ENCODE data around the gene ABHD3. TPM values are rescaled to one million over a fixed set of nuclear protein-coding genes. Genes with fewer than 3 reads are reported as not detected.
A peak's percentile ranks its signal among the peaks of the same experiment; 100 is the strongest.
"Not testable (repeated sequence)": the region's sequence is repeated elsewhere in the genome, so short reads cannot be mapped to it uniquely, and the experiment has no call there.

ABHD3 gene
- total RNA-seq, 2 experiments from 2014 or later = 47.9 to 62.6 TPM

GRCh38 chr18:21735452-21736015 is 31.0 kb upstream of the ABHD3 start:
- no peak overlapping the region for H3K4me3 Mint-ChIP-seq
- peaks cover 9% of the 10 kb centered on the region for H3K9me3 Mint-ChIP-seq (ENCODE audit: low read depth)
- ATAC-seq (no peak), DNase-seq (peak; percentile 59)
- peak overlapping the region; percentile 65 for H3K27ac Mint-ChIP-seq
- peaks cover 21% of the 10 kb centered on the region for H3K4me1 Mint-ChIP-seq
- CTCF ChIA-PET = no interaction called here
- H3K27me3 Mint-ChIP-seq = no peaks in the 10 kb centered on the region
- peaks cover 20% of the 10 kb centered on the region for H3K36me3 Mint-ChIP-seq

GRCh38 chr18:21733011-21733410 is 28.4 kb upstream of the ABHD3 start:
- DNase-seq (no peak), ATAC-seq (no peak)
- H3K9me3 Mint-ChIP-seq (ENCODE audit: low read depth) = peaks cover 9% of the 10 kb centered on the region
- H3K36me3 Mint-ChIP-seq = peaks cover 22% of the 10 kb centered on the region
- no peak overlapping the region for H3K27ac Mint-ChIP-seq
- peaks cover 7% of the 10 kb centered on the region for H3K4me1 Mint-ChIP-seq
- no peak overlapping the region for H3K4me3 Mint-ChIP-seq
- H3K27me3 Mint-ChIP-seq = no peaks in the 10 kb centered on the region
- CTCF ChIA-PET = no interaction called here

DNA sequence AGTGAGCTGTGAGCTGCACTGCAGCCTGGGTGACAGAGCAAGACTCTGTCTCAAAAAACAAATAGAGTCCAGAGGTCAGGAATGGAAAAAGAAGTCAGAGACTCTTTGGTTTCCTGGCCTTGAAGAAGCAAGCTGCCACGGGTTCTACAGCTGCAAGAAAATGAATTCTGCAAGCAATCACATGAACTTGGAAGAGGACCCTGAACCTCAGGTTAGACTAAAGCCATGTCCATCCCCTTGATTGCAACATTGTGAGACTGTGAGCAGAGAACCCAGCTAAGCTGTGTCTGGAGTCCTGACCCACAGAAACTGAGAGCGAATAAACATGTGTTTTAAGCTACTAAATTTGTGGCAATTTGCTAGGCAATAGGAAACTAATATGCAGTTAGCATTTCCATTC is 23.1 kb upstream of the ABHD3 start:
- ATAC-seq (no peak), DNase-seq (no peak)
- H3K4me1 Mint-ChIP-seq = peaks cover 5% of the 10 kb centered on the region
- no peaks in the 10 kb centered on the region for H3K27me3 Mint-ChIP-seq
- H3K27ac Mint-ChIP-seq = no peak overlapping the region
- no peaks in the 10 kb centered on the region for H3K9me3 Mint-ChIP-seq (ENCODE audit: low read depth)
- no peak overlapping the region for H3K4me3 Mint-ChIP-seq
- peaks cover 4% of the 10 kb centered on the region for H3K36me3 Mint-ChIP-seq
- CTCF ChIA-PET = no interaction called here

DNA sequence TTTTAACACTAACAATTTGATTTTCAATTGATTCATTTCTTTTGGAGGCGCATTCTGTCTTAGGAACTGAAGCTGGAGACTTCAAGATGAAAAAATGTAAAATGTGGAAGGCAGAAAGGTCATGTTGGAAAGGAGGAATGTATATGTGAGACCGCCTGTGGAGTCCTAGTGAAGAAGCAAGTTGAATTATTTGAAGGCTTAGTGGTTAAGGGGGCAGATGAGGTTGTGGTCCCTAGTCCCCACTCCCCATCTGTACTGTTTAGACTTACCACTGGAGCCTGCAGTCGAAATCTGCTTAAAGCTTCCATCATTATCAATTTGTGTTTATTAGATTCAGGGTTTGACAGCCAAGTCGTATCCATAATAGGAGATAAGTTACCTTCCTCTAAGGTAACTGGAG is 20.6 kb upstream of the ABHD3 start:
- H3K4me3 Mint-ChIP-seq = no peak overlapping the region
- no peaks in the 10 kb centered on the region for H3K9me3 Mint-ChIP-seq (ENCODE audit: low read depth)
- H3K4me1 Mint-ChIP-seq = peaks cover 5% of the 10 kb centered on the region
- H3K27me3 Mint-ChIP-seq = no peaks in the 10 kb centered on the region
- ATAC-seq = no peak
- no peak overlapping the region for H3K27ac Mint-ChIP-seq
- peaks cover 5% of the 10 kb centered on the region for H3K36me3 Mint-ChIP-seq
- CTCF ChIA-PET = no interaction called here
- DNase-seq = no peak

DNA sequence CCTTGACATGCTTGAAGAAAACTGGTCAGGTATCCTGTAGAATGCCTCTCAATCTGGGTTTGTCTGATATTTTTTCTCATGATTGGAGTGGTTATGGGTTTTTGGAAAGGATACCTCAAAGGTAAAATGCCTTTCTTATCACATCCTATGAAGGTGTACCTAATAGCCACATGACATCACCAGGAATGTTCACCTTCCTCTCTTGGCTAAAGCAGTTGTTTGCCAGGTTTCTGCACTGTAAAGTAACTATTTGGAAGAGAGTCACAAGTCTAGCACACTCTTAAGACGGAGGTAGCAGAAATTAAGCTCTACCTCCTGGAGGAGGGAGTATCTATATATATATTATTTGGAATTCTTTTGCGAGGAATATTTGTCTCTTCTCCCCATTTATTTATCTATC is 18.1 kb upstream of the ABHD3 start:
- no peak for DNase-seq
- Mint-ChIP-seq H3K27ac (no peak overlapping the region), H3K27me3 (no peaks in the 10 kb centered on the region), H3K36me3 (peaks cover 3% of the 10 kb centered on the region), H3K4me1 (peaks cover 5% of the 10 kb centered on the region), H3K4me3 (no peak overlapping the region), H3K9me3 (ENCODE audit: low read depth) (no peaks in the 10 kb centered on the region)
- CTCF ChIA-PET = no interaction called here
- ATAC-seq = no peak

DNA sequence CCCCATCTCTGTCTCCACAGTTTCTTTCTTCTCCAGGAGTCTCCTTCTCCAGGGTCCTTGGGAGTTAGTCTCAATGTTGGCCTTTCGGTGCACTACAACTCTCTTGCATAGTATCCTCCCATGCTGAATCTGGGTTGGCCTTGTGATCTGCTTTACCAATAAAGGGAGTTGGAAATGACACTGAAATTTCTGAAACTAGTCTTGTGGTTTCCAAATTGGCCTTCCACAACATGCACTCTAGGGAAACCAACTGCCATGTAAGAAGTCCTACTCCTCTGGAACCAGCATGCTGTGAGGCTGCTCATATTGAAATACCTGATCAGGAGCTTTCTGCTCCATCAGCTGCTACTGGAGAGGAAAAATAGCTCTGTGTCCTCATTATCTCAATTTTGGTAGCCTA is 9.9 kb upstream of the ABHD3 start:
- ATAC-seq = peak; percentile 27
- peaks cover 5% of the 10 kb centered on the region for H3K27me3 Mint-ChIP-seq
- H3K4me3 Mint-ChIP-seq = no peak overlapping the region
- H3K4me1 Mint-ChIP-seq = peaks cover 13% of the 10 kb centered on the region
- no peak for DNase-seq
- H3K9me3 Mint-ChIP-seq (ENCODE audit: low read depth) = peaks cover 2% of the 10 kb centered on the region
- CTCF ChIA-PET = no interaction called here
- no peak overlapping the region for H3K27ac Mint-ChIP-seq
- peaks cover 12% of the 10 kb centered on the region for H3K36me3 Mint-ChIP-seq

- H3K27me3 Mint-ChIP-seq = not testable (repeated sequence)
- CTCF ChIA-PET = interaction anchor here (0.6 to 2.5 kb wide), 2 partner anchors 94 to 106 kb away, joined by 3 to 7 read pairs; partner anchors contain the start of gene ESCO1
These were observed 2.6 kb upstream of the ABHD3 start for GRCh38 chr18:21707130-21707529.

GRCh38 chr18:21706386-21706865 is 1.9 kb upstream of the ABHD3 start:
- H3K4me3 Mint-ChIP-seq = no peak overlapping the region
- DNase-seq (no peak), ATAC-seq (no peak)
- H3K27ac Mint-ChIP-seq = no peak overlapping the region
- H3K36me3 Mint-ChIP-seq = peaks cover 21% of the 10 kb centered on the region
- no peaks in the 10 kb centered on the region for H3K27me3 Mint-ChIP-seq
- no peaks in the 10 kb centered on the region for H3K9me3 Mint-ChIP-seq (ENCODE audit: low read depth)
- H3K4me1 Mint-ChIP-seq = peaks cover 27% of the 10 kb centered on the region
- CTCF ChIA-PET = no interaction called here

More at GRCh38 chr18:21707130-21707529, 2.6 kb upstream of the ABHD3 start:
- not testable (repeated sequence) for ATAC-seq; H3K9me3 Mint-ChIP-seq (ENCODE audit: low read depth); DNase-seq; H3K27ac Mint-ChIP-seq; H3K4me3 Mint-ChIP-seq
- Mint-ChIP-seq H3K36me3 (peaks cover 18% of the 10 kb centered on the region), H3K4me1 (peaks cover 25% of the 10 kb centered on the region)

GRCh38 chr18:21703241-21703820 is 1.2 kb downstream of the ABHD3 start:
- CTCF ChIA-PET = interaction anchor here (1.0 to 2.7 kb wide), 7 partner anchors 21 to 118 kb away, joined by 3 to 17 read pairs (median 4); partner anchors contain the start of genes ESCO1 and SNRPD1
- Mint-ChIP-seq H3K4me3 (peak overlapping the region; percentile 97), H3K4me1 (peaks cover 30% of the 10 kb centered on the region), H3K9me3 (ENCODE audit: low read depth) (no peaks in the 10 kb centered on the region), H3K36me3 (peaks cover 34% of the 10 kb centered on the region), H3K27me3 (no peaks in the 10 kb centered on the region), H3K27ac (peak overlapping the region; percentile 95)
- ATAC-seq (no peak), DNase-seq (peak; percentile 53)

- Mint-ChIP-seq H3K36me3 (peaks cover 40% of the 10 kb centered on the region), H3K27me3 (no peaks in the 10 kb centered on the region), H3K4me3 (peak overlapping the region; percentile 97), H3K4me1 (peaks cover 32% of the 10 kb centered on the region), H3K27ac (peak overlapping the region; percentile 95), H3K9me3 (ENCODE audit: low read depth) (no peaks in the 10 kb centered on the region)
- CTCF ChIA-PET = interaction anchor here (1.0 to 2.7 kb wide), 2 partner anchors 22 to 102 kb away, joined by 4 to 17 read pairs; partner anchors contain the start of gene ESCO1
- DNase-seq = no peak
- ATAC-seq = no peak
These were observed 2.0 kb downstream of the ABHD3 start for GRCh38 chr18:21702602-21703001.

DNA sequence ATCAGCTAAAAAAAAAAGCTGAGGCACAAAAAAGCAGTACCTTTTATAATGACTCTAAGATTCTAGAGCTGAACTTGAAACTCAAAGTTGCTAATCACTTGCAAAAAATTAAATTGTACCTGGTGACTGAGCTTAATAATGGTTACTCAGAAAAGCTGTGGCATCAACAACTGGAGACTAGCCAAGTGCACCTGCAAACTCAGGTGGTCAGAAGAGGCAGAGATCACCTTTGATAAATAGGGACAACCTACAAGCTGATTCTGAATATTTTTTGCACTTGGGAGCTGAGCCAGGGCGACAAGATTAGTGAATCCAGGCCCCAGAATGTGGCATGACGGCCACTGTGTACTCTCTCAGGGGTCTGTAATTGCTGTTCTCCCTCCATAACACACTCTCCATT is 3.0 kb downstream of the ABHD3 start:
- ATAC-seq (no peak), DNase-seq (no peak)
- Mint-ChIP-seq H3K9me3 (ENCODE audit: low read depth) (no peaks in the 10 kb centered on the region), H3K27ac (no peak overlapping the region), H3K4me1 (peaks cover 30% of the 10 kb centered on the region), H3K4me3 (no peak overlapping the region), H3K27me3 (no peaks in the 10 kb centered on the region), H3K36me3 (peaks cover 44% of the 10 kb centered on the region)
- CTCF ChIA-PET = no interaction called here

DNA sequence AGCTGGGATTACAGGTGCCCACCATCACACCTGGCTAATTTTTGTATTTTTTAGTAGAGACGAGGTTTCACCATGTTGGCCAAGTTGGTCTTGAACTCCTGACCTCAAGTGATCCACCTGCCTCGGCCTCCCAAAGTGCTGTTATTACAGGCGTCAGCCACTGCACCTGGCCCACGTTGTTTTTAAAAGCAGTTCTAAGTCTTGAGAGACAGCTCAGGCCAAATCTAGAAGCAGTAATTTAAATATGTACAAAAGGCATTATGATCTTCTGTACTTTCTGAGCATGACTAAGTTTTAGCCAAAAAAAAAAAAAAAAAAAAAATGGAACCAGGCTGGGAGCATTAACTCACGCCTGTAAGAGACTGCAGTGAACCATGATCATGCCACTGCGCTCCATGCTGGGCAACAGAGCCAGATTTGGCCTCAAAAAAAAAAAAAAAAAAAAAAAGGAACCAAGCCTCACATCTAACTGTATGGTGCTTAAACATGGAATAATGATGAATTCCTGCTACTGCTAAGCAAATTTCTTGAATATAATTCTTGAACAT is 4.0 kb downstream of the ABHD3 start:
- DNase-seq = no peak
- Mint-ChIP-seq H3K9me3 (ENCODE audit: low read depth) (no peaks in the 10 kb centered on the region), H3K27ac (no peak overlapping the region), H3K27me3 (no peaks in the 10 kb centered on the region), H3K4me3 (no peak overlapping the region), H3K4me1 (peaks cover 26% of the 10 kb centered on the region), H3K36me3 (peaks cover 48% of the 10 kb centered on the region)
- ATAC-seq = no peak
- CTCF ChIA-PET = interaction anchor here (0.7 kb wide), 1 partner anchor 61 kb away, joined by 4 read pairs; no protein-coding TSS in a partner anchor

DNA sequence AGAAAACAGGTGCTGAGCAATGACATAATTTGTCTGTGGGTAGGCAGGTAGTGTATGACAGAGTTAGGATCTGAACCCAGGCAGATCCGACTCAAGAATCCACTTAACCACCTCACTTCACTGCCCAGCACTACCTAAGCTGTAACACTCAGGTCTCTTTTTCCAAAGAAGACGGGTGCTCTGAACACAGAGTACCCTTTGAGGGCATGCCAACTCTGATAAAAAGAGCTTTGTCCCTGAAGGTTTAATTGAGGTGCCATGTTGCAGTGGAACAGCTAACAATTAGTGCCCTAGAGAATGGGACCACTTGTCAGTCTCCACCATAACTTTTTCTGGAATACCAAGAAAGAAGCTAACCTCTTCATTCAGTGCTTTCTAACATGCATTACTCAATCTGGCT is 11.3 kb downstream of the ABHD3 start:
- CTCF ChIA-PET = no interaction called here
- Mint-ChIP-seq H3K4me3 (no peak overlapping the region), H3K4me1 (peaks cover 10% of the 10 kb centered on the region), H3K36me3 (peaks cover 71% of the 10 kb centered on the region), H3K27ac (no peak overlapping the region), H3K27me3 (no peaks in the 10 kb centered on the region), H3K9me3 (ENCODE audit: low read depth) (peaks cover 8% of the 10 kb centered on the region)
- DNase-seq = no peak
- no peak for ATAC-seq

GRCh38 chr18:21689736-21690135 is 14.8 kb downstream of the ABHD3 start:
- no peaks in the 10 kb centered on the region for H3K27me3 Mint-ChIP-seq
- ATAC-seq (no peak), DNase-seq (no peak)
- H3K36me3 Mint-ChIP-seq = peaks cover 66% of the 10 kb centered on the region
- CTCF ChIA-PET = no interaction called here
- no peak overlapping the region for H3K27ac Mint-ChIP-seq
- H3K9me3 Mint-ChIP-seq (ENCODE audit: low read depth) = peaks cover 8% of the 10 kb centered on the region
- no peak overlapping the region for H3K4me3 Mint-ChIP-seq
- H3K4me1 Mint-ChIP-seq = peaks cover 18% of the 10 kb centered on the region
